HG03565 (cell line): ENCODE data around the gene HCN2.
A peak's percentile ranks its signal among the peaks of the same experiment; 100 is the strongest.

Source experiments
- ATAC-seq: cut with Tn5 transposase; IDR thresholded peaks from one replicate; pipeline ENCODE4 v1.9.1; 2021; ENCODE audit warnings: mild to moderate bottlenecking, moderate library complexity; ENCODE audit not compliant: unreplicated experiment

The HCN2 gene

DNA sequence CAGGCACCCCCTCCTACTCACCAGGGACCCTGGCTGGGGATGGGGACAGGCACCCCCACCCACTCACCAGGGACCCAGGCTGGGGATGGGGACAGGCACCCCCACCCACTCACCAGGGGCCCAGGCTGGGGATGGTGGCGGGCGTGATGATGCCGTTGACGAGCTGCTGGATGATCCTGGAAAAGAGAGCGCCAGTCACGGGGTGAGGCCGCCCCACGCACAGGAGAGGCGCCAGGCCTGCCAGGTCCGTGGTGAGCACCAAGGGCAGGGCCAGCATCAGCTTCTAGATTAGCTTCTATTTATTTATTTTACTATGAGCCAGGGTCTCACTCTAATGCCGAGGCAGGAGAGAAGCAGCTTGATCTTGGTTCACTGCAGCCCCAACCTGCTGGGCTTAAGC lies 60.4 kb downstream of the HCN2 start:
- ATAC-seq: no peak

GRCh38 chr19:651114-651818 lies 61.6 kb downstream of the HCN2 start:
- ATAC-seq: no peak

- no peak for ATAC-seq
Observed at GRCh38 chr19:651991-652390, 62.3 kb downstream of the HCN2 start.

DNA sequence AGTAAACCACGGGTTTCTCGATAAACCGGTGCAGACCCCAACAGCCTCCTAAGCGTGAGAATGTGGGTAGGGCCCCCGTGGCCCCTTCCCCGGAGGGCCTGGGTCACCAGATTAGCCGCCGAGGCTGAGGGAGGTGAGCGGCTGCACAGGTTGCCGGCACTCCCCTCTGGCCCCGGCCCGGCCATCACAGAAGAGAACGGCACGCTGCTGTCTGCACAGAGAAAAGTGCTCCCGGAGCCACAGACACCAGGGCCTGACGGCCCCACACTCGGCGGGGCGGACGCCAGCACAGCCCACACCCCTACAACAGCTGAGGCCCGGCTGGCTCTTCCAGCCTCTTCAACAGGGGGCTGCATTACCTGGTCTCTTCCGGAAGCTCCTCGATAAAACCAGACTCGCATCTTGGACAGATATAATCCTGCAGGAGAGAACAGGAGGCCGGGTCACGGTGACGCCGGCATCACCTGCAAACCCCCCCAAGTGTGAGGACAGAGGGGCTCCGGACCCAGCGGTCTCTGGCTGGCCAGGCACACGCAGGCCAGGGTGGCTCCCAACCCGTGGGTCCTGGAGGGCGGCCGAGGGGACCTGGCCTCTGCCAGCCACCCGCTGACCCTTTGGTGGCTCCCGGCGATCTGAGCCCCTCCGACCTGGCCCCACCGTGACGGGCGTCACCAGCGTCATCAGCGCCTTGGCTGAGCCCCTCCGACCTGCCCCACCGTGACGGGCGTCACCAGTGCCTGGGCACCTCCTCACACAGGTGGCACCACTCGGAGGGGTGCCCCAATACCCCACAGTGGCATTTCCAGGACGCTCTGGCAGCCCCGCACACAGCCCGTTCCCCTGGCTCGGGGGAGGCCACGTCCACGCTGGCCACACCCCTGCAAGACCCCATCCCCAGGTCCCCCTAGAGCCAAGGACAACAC lies 63.0 kb downstream of the HCN2 start:
- ATAC-seq: no peak

GRCh38 chr19:653425-653824 lies 63.7 kb downstream of the HCN2 start:
- ATAC-seq: no peak

GRCh38 chr19:655691-656090 lies 66.0 kb downstream of the HCN2 start:
- no peak for ATAC-seq

GRCh38 chr19:656751-657559 lies 67.3 kb downstream of the HCN2 start:
- no peak for ATAC-seq

GRCh38 chr19:657611-658010 lies 67.9 kb downstream of the HCN2 start:
- no peak for ATAC-seq

DNA sequence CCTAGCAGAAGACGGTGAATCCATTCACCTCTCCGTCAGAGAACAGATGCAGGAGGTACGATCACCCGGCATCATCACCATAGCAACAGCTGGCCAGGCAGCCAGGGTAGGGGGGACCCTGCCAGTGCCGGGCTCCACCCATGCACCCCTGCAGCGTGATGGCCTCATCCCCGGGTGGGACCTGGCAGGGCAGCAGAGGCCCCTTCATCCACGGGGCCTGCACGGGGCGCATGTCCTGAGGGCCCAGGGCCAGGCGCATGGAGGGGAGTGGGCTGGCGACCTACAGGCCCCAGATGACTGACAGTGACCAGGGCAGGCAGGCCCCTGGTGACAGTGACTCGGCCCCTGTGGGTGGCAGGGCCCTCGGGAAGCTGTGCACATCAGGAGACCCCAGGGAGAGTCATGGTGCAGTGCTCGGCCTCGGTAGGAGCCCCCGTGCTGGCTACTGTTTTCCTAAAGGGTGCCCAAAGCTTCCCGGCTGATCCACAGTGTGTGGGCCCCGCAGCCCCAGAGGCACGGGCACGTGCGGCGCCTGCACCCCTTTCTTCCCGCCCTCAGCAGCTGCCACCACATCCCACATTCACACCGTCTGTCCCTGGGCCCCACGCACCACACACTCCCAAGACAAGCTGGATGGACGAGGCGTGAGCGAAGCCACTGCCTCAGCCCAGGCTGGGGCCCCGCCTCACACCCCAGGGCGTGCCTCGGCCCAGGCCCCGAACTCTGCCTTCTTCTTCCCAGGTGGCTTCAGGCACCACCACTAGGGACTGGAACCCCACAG lies 68.6 kb downstream of the HCN2 start:
- ATAC-seq: no peak

DNA sequence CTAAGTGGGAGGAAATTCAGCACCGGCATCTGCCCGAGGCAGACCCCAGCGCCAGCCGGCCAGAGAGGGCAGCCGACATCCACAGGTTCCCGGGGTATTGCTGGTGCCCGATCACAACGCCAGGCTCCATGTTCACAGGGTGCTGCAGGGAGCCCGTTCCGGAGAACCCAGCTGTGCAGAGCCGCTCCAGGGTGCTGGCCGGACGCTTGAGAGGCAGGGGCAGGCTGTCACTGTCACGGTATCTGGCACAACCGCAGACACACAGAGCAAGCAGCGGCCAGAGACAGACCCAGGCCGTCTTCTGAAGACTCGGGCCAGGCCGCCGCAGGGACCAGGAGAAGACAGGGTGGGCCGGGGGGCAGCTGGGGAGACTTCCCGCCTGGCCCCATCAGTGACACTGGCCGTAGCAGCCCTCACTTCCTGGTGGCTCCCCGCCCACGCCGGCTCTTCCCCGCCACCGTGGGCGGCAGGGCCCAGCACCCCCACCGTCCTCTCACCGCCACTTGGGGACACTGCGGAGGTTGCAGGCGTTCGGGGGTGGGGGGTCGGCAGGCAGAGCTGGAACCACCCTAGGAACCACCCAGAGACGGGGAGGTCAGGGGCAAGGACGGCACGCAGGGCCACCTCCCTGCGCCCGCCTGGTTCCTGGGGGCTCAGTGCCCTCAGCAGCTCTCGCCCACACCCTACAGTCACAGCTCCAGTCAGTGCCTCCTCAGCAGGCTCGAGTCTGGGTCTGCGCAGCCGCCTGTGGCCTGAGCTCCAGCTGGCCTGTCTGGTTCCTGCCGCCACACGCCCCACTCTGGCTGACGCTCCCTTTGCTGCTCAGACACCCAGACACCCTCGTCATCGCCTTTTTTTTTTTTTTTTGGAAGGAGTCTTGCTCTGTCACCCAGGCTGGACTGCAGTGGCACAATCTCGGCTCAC lies 69.5 kb downstream of the HCN2 start:
- ATAC-seq: no peak

GRCh38 chr19:660793-661426 lies 71.2 kb downstream of the HCN2 start:
- no peak for ATAC-seq

DNA sequence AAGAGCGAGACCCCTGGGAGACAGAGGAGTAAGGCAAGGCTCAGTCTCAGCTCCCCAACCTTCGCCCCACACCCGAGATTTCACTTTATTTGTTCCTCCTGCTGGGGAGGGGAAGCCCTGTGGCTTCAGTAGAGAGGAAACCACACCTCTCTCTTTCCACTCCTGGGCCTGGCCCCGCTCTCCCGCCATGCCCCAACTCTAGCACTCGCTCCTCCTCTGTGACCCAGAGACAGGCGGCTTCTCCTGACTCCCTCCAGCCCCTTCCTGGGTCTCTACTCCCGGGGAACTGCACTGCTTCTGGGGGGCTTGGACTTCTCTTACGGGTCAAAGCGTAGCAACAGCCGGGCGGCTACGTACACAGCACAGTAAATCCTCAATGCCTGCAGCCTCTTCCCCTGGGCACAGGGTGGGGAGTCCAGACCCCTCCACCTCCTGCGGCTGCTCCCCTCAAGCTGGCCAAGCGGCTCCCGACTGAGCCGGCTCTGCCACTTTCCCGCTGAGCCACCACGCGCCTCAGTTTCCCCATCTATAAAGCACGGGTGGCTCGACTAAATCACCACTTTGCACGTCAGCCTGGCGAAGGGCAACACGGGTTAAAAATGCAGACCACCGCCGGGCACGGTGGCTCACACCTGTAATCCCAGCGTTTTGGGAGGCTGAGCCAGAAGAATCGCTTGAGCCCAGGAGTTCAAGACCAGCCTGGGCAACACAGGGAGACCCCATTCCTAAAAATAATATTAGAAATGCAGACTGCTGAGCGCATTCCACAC lies 71.9 kb downstream of the HCN2 start:
- no peak for ATAC-seq

- ATAC-seq: peak; percentile 11
Observed at GRCh38 chr19:662207-662961, 72.7 kb downstream of the HCN2 start.

DNA sequence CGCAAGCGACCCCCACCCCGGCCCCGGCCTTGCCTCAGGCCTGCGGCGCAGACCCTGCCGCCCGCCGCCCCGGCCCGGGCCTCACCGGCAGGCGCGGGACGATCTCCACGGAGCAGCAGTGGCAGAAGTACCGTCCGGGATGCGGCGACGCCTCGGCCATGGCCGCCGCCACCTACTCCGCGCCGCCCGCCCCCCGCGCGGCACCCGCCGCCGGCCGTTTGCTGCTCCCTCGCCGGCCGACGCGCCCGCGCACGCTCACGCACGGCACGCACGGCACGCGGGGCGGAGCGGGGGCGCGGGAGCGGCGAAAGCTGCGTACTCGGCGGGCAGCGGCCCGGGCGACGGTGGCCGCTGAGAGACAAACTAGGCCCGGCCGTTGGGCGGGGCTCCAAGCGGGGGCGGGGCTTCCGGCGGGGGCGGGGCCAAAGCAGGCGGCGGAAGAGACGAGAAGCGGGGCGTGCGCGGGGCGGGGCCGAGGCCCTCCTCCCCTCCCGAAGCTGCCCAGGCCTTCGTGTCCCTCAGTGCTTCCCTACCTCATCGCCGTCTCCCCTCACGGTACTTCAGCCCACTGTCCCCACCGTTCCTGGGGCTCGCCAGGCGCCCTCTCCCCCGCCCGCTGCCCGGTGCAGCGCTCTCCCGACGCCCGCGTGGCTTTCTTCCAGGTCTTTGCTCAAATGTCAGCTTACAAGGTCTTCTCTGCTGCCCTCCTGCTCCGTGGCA lies 73.4 kb downstream of the HCN2 start, which contains the start of gene RNF126:
Gene RNF126, minus strand, starts transcription at position 253 of the 720 bp plus-strand sequence. Its CDS starts 93 bp downstream, at position 160.
- ATAC-seq: peak; percentile 36

- ATAC-seq: no peak
Observed at GRCh38 chr19:663682-664117, 74.0 kb downstream of the HCN2 start.

DNA sequence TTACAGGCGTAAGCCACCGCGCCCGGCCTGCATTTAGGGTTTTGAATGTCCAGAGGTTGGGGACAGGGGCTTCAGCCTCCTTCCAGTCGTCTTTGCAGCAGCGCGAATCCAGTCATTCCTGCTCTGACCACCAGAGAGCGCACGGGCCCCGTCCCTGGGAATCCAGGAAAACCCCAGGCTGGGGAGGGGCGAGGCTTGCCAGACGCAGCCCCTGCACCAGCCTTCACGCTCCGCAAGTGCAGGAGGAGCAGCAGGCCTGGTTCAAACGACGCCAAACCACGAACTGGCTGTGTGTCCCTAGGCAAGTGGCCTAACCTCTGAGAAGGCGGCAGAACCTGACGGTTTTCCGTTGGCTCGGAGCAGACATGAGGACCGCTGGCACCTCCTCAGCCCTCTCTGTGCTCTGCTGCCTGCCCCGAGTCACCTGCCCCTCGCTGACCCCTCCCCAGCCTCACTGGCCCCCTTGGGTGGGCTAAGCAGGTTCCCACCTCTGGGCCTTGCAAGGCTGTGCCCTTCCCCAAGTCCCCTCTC lies 75.3 kb downstream of the HCN2 start:
- ATAC-seq: no peak
